GM19438 (cell line): Measurements from ENCODE around the gene MAP2K6.
A peak's percentile ranks its signal among the peaks of the same experiment; 100 is the strongest.

ENCODE experiments used
- ATAC-seq: cut with Tn5 transposase; IDR thresholded peaks from one replicate; pipeline ENCODE4 v1.9.1; 2021; ENCODE audit warnings: low read depth; ENCODE audit not compliant: unreplicated experiment

Gene MAP2K6

DNA sequence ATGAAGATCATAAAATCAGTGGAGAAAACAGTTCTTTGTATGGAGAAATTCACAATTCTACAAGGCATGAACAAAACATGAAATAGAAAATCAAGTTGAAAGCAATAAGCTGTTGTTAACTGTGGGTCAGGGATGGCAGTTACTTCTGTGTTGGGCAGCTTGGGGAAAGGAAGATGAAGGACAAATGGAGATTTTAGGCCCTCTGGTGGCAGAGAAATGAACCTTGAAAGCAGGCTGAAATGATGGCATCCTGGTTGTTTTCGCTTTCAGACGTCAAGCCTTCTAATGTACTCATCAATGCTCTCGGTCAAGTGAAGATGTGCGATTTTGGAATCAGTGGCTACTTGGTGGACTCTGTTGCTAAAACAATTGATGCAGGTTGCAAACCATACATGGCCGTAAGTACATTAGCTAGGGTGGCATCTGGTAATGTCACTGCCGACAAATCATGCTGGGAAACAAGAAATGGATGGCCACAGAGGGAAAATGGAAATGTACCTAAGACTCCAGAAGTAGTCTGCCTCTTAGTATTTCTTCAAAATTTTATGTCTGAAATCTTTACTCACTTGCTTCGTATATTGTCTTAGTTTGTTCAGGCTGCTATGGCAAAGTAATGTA is 108.9 kb downstream of the MAP2K6 start:
- ATAC-seq, result peak; percentile 73

DNA sequence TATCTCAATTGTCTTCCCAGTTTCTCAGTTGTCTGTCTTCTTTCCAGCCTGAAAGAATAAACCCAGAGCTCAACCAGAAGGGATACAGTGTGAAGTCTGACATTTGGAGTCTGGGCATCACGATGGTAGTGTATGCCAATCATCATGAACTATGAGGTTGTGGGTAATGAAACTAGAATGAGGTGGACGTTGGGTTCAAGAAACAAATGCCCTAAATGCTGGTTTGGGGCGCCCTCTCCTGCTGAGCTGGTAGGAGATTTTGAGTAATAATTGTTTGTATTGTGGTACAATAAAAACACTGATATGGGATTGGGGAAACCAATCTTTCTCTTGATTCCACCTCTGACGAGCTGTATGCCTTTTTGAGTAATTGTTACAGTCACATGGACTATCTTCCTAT is 110.4 kb downstream of the MAP2K6 start:
- ATAC-seq, result no peak

DNA sequence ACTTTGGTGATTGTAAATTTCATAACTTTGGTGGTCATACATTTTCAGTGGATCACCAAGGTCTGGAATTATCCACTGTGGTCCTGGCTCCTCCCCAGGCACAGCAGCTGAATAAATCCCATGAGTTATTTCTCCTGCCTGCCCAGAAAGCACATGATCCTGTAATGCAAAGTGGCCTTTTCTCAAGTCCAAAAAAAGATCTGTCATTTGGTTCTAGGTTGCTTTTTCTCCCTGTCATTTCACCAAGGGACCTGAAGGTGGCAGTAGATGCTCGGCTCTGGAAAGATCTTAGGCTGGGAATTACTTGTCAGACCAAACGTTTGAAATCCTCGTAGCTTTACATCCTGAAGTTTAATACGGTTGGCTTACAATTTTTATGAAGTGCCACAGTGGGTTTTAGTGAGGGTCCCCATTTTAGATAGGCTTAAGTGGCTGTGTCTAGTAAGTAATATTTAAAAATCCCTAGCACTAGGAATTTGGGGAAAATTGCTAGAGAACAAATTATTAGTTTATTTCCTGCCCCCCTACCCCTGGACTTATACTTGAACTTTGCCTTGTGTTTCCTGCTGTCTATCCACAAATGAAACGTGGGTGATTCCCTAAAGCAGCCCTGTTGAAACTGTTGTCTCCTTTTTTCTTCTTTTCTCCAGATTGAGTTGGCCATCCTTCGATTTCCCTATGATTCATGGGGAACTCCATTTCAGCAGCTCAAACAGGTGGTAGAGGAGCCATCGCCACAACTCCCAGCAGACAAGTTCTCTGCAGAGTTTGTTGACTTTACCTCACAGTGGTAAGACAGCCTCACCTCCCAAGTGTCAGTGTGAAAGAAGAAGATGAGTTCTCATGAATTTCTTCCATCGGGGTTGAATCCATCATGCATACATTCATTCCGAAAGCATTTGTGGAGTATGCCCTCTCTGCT is 111.7 kb downstream of the MAP2K6 start:
- ATAC-seq, result no peak

DNA sequence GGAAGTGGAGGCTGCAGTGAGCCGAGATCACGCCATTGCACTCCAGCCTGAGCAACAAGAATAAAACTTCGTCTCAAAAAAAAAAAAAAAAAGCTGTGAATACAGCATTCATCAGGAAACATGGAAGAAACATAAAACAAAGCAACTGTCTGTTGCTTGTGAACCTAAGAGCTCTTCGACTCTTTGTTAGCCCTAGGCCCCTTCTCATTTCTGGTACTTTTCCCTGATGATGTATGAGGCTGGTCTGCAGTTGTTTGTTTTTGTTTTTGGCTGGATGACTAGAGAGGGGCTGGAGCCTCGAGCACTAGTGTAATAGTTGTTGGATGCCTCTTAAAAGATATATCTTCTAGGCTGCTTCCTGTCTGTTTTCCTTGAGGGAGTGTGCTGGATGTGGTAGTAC is 113.5 kb downstream of the MAP2K6 start:
- ATAC-seq, result no peak

DNA sequence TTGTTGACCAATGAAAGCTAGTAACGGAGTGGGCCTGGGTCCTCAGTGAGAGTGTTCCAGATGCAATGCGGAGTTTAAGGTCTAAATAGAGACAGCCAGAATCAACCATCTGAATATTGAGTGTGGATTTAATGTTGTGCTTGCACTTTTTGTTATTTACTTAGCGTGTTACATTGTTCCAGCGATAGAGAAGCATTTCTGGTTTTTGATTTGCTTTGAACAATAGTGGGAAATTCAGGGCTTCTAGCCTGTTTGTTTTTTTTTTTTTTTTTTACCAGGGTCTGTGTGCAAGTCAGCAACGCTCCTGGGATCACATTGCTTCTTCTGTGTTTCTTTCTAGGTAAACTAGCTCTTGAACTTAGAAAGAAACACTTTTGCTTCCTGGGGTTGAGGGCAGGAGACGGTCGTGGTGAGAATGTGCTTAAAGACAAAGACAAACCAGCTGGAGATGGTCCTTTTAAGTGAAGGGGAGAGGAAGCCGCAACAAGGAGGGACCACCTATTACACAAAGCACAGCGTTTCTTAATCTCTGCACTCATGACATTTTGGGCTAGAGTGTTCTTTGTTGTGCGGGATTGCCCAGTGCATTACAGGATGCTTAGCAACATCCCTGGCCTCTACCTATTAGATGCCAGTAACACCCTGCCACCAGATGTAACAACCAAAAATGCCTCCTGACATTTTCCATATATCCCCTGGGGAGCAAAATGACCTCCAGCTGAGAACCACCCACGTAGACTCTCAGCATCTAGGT is 119.2 kb downstream of the MAP2K6 start:
- no peak for ATAC-seq

GRCh38 chr17:69534235-69534621 is 119.7 kb downstream of the MAP2K6 start:
- ATAC-seq, result no peak

DNA sequence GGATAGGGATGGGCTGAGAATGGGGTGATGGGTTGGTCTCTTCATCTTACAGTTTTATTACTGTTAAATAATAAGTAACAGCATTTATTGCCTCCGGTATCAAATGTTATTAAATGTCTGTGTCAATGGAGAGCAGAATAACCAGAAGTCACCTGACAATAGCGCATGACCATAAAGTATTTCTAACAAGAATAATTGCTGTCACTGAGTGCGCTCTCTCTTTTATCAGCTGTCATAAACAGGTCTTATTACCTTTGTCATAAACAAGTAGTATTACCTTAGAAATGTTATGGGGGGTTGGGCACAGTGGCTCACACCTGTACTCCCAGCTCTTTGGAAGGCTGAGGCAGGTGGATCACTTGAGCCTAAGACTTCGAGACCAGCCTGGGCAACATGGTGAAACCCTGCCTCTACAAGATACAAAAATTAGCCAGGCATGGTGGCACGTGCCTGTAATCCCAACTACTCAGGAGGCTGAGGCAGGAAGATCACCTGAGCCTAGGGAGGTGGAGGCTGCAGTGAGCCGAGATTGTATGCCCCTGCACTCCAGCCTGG is 120.6 kb downstream of the MAP2K6 start:
- ATAC-seq, result no peak

- ATAC-seq, result no peak
Observed at GRCh38 chr17:69538795-69539194, 124.3 kb downstream of the MAP2K6 start.

DNA sequence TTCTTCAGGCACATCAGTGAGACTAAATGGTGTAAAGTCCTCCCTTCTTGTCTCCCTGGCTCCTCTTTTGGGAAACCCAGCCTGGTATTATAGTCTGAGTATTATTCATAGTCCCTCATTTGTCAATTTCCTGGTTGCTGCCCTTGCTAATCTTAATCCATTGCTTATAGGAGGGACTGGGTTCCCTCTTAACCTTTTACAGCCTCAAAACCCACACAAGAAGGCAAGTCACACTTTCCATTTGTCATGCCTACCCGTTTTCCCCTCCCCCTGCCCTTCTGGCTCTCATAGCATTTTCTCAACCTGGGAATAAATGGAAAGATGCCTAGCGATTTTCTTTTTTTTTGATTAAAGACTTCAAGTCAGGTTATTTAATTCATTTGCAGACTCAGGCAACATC is 124.8 kb downstream of the MAP2K6 start:
- ATAC-seq, result no peak

GRCh38 chr17:69539781-69540319 is 125.4 kb downstream of the MAP2K6 start:
- no peak for ATAC-seq

DNA sequence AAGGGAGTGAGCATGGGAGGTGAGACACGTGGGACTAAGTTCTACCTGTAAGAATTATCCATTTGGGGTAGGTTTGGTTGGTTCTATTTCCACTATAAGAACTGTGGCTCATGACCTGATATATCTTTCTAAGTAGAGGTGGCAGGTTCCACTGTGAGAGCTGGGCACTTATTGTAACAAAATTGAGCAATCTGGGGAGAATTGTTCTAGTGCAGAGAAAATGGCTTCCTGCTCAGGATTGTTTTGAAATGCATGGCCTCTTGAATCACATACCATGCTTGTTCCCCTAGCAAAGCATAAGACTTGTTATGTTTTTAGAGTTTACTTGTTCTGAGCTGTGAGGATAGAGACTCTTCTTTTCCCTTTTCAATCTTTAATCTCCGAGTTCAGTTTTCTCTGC is 125.9 kb downstream of the MAP2K6 start:
- no peak for ATAC-seq

- no peak for ATAC-seq
Observed at GRCh38 chr17:69547230-69547629, 132.7 kb downstream of the MAP2K6 start.

DNA sequence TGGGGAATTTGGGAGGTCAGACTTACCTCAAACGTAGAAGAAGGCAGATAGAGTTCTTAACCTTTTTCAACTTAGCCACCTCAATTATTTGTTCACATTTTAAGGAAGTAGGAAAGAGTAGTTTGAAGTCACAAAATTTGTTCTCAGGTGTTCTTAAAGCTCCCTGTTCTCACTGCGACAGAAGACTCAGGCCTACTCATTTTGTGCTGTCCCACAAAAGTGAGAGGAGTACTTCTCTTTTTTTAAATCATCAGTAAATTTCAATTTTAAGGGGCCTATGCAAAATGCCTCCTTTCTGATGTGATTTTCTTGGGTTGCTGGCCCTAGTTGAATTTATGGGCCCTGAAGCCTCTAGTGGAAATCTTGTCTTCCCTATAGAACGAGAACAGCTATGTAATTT is 133.4 kb downstream of the MAP2K6 start:
- ATAC-seq, result no peak

DNA sequence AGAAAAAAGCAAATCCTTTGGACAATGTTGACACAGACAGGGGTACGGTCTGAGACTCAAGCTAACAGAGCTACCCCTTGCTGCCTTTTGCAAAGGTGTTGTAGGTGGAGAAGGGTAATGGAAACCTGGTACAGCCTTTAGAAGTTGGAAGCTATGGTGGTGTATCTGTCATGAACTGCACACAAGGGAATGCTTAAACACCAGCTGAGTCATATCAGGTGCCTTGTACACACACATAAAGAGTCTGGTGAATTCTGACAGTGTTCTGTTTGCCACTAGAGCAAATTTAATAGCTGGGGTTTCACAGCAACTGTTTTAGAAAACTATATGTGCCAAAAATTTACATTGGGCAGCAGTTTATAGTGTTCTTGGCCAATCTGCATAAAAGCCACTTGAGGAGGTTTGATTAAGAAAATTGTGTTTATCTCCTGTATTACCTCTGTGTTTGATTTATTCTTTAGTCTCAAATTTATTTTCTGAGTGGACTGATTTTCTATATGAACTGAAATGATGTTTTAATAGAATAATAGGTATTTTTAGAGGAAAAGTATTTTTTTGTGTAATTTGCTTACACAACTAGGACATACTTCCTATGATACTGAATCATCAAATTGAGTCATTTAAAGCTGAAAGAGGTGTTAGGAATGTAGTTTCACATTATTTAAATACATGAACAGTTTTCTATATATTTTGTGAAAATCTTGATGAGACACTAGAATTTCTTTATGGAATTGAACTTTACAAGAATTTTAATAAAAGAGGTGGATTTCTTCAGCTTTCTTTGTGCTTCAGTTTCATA is 136.9 kb downstream of the MAP2K6 start:
- ATAC-seq, result no peak

- no peak for ATAC-seq
Observed at GRCh38 chr17:69552986-69553667, 138.6 kb downstream of the MAP2K6 start.

DNA sequence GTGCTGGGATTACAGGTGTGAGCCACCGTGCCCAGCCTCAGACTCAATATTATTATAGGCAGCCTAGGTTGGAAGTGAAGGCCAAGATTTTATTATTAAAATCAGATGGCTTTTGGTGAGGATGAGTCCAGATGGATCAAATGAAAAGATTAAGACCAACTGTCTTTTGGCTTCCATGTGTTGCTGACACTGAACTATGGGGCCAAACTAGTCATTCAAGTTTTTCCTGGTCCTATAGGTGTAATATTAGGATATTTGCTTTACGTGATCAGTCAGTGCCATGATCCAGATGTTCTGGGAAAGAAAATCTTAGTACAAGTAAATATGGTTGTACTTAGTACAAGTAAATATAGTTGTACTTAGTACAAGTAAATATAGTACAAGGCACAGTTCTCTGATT is 140.6 kb downstream of the MAP2K6 start:
- ATAC-seq, result no peak

- no peak for ATAC-seq
Observed at GRCh38 chr17:69557339-69557738, 142.8 kb downstream of the MAP2K6 start.

DNA sequence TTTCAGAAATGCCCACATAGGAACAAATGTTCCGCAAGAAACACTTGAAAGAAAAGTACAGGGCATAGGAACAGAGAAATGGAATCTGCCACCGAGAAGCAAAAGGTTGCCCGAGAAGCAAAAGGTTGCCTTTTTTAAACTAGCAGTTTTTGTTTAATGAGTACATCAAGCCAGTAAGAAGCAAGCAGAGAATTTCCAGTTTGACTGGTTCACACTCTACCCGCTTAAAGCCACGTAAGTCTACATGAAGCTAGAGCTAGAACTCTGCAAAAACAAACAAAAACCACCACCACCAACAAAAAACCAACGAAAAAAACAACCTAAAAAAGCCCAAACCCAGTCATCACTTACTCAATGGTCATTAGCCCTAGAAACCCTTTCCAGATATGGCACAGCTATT is 144.3 kb downstream of the MAP2K6 start:
- ATAC-seq, result no peak

GRCh38 chr17:69560987-69561441 is 146.5 kb downstream of the MAP2K6 start:
- no peak for ATAC-seq
